NCI-H774 (cell line): ENCODE results near the gene TECPR2.

Experiments
- DNase-seq: peaks from one replicate; lab custom pipeline; 2025; lab: John Stamatoyannopoulos, UW

Gene TECPR2

GRCh38 chr14:102469261-102469660 is 106.5 kb downstream of the TECPR2 start:
- DNase-seq: no peak

- no peak for DNase-seq
Observed at GRCh38 chr14:102471921-102472790, 109.4 kb downstream of the TECPR2 start.

- DNase-seq: no peak
Observed at GRCh38 chr14:102472791-102473150, 110.0 kb downstream of the TECPR2 start.

- no peak for DNase-seq
Observed at GRCh38 chr14:102473559-102473958, 110.8 kb downstream of the TECPR2 start.

GRCh38 chr14:102474934-102475333 is 112.2 kb downstream of the TECPR2 start:
- DNase-seq: no peak

GRCh38 chr14:102479107-102479506 is 116.4 kb downstream of the TECPR2 start:
- no peak for DNase-seq

- DNase-seq: peak; percentile 30
Observed at GRCh38 chr14:102479777-102480176, 117.0 kb downstream of the TECPR2 start.

GRCh38 chr14:102481371-102481770 is 118.6 kb downstream of the TECPR2 start:
- no peak for DNase-seq

GRCh38 chr14:102481791-102482238 is 119.1 kb downstream of the TECPR2 start:
- no peak for DNase-seq

GRCh38 chr14:102484316-102484715 is 121.6 kb downstream of the TECPR2 start:
- no peak for DNase-seq

- DNase-seq: no peak
Observed at GRCh38 chr14:102485693-102486512, 123.2 kb downstream of the TECPR2 start.

GRCh38 chr14:102486513-102487203 is 123.9 kb downstream of the TECPR2 start:
- DNase-seq: no peak

GRCh38 chr14:102487204-102487577 is 124.5 kb downstream of the TECPR2 start:
- no peak for DNase-seq

- no peak for DNase-seq
Observed at GRCh38 chr14:102490456-102490855, 127.7 kb downstream of the TECPR2 start.

- no peak for DNase-seq
Observed at GRCh38 chr14:102491366-102491765, 128.6 kb downstream of the TECPR2 start.

GRCh38 chr14:102491786-102492530 is 129.2 kb downstream of the TECPR2 start:
- no peak for DNase-seq

GRCh38 chr14:102492531-102492910 is 129.8 kb downstream of the TECPR2 start:
- DNase-seq: no peak

- DNase-seq: no peak
Observed at GRCh38 chr14:102493096-102493495, 130.4 kb downstream of the TECPR2 start.

GRCh38 chr14:102493585-102493984 is 130.8 kb downstream of the TECPR2 start:
- no peak for DNase-seq

- no peak for DNase-seq
Observed at GRCh38 chr14:102495491-102496330, 133.0 kb downstream of the TECPR2 start.

GRCh38 chr14:102496331-102496691 is 133.6 kb downstream of the TECPR2 start:
- DNase-seq: no peak
